Amygdala (tissue), 56 donors: ENCODE results near the gene SH3BP2.

Experiments used
- DNase-seq, 56 donors: peaks; one replicate each; lab custom pipeline; 2025; lab: John Stamatoyannopoulos, UW

The SH3BP2 gene

GRCh38 chr4:2792711-2793585 lies at the start of gene SH3BP2:
Gene SH3BP2 (plus strand): TSS chr4:2793085. CDS start chr4:2820618, 27,533 bp downstream.
- peak in 12 of 56 donors; percentile 28 to 63 (median 48) for DNase-seq

GRCh38 chr4:2743518-2744445 lies 49.1 kb upstream of the SH3BP2 start:
- DNase-seq = no peak

- DNase-seq = no peak
Observed at GRCh38 chr4:2744576-2745270, 48.2 kb upstream of the SH3BP2 start.

GRCh38 chr4:2745516-2745915 lies 47.4 kb upstream of the SH3BP2 start:
- DNase-seq = no peak

GRCh38 chr4:2745981-2746806 lies 46.7 kb upstream of the SH3BP2 start:
- DNase-seq = no peak

- DNase-seq = no peak
Observed at GRCh38 chr4:2746891-2747695, 45.8 kb upstream of the SH3BP2 start.

- no peak for DNase-seq
Observed at GRCh38 chr4:2750719-2751605, 41.9 kb upstream of the SH3BP2 start.

- DNase-seq = no peak
Observed at GRCh38 chr4:2753436-2753835, 39.4 kb upstream of the SH3BP2 start.

- DNase-seq = no peak
Observed at GRCh38 chr4:2754848-2755819, 37.8 kb upstream of the SH3BP2 start.

- peak in 53 of 56 donors; percentile 14 to 84 (median 63) for DNase-seq
Observed at GRCh38 chr4:2755821-2756690, 36.8 kb upstream of the SH3BP2 start, which contains the start of gene TNIP2. Gene TNIP2 (minus strand): TSS chr4:2756336. CDS start chr4:2756289, 47 bp downstream.

- DNase-seq = no peak
Observed at GRCh38 chr4:2756691-2757350, 36.1 kb upstream of the SH3BP2 start.

GRCh38 chr4:2757426-2757825 lies 35.5 kb upstream of the SH3BP2 start:
- DNase-seq = no peak

- no peak for DNase-seq
Observed at GRCh38 chr4:2761035-2761923, 31.6 kb upstream of the SH3BP2 start.

- no peak for DNase-seq
Observed at GRCh38 chr4:2762048-2762447, 30.8 kb upstream of the SH3BP2 start.
